Lung (tissue), 12 donors: ENCODE measurements around the gene KIAA0319L. TPM values are rescaled to one million over a fixed set of nuclear protein-coding genes. Genes with fewer than 3 reads are reported as not detected.
A peak's percentile ranks its signal among the peaks of the same experiment; 100 is the strongest.

Source experiments
- ATAC-seq: fragments of 200-7000 bp; cut with Tn5 transposase; one replicate; pipeline ENCODE4 v1.9.1; 2020; ENCODE audit warnings: moderate number of reproducible peaks; ENCODE audit not compliant: insufficient read depth, low FRiP score
- DNase-seq, 3 donors: peaks; one replicate each; pipeline ENCODE4 v3.0.0-alpha.2; 2013 to 2017
- H3K27ac ChIP-seq, 2 donors: one replicate each; pipeline ENCODE4 v1.5.1; 2013; ENCODE audit warnings: mild to moderate bottlenecking in 2 of 2, moderate library complexity in 2 of 2, control low read depth in 1 of 2, inconsistent platforms in 1 of 2, low read depth in 1 of 2, low read length in 1 of 2
- H3K27me3 ChIP-seq, 3 donors: one replicate each; pipeline ENCODE4 v1.5.1; 2013; ENCODE audit warnings: low read length in 2 of 3; ENCODE audit not compliant: control insufficient read depth in 3 of 3, insufficient read depth in 3 of 3
- H3K36me3 ChIP-seq, 4 donors: one replicate each; pipeline ENCODE4 v1.5.1; 2013; ENCODE audit warnings: low read length in 4 of 4, mild to moderate bottlenecking in 1 of 4, moderate library complexity in 1 of 4; ENCODE audit not compliant: control insufficient read depth in 4 of 4, insufficient read depth in 4 of 4
- H3K4me1 ChIP-seq, 5 donors: one replicate each; pipeline ENCODE4 v1.5.1; 2013; ENCODE audit warnings: low read length in 5 of 5, mild to moderate bottlenecking in 2 of 5, moderate library complexity in 1 of 5; ENCODE audit not compliant: control insufficient read depth in 5 of 5, insufficient read depth in 5 of 5
- H3K4me3 ChIP-seq: one replicate; pipeline ENCODE4 v1.5.1; 2013; ENCODE audit warnings: mild to moderate bottlenecking, control low read depth, moderate library complexity
- H3K9ac ChIP-seq, 2 donors: one replicate each; pipeline ENCODE4 v1.5.1; 2013; ENCODE audit warnings: low read length in 2 of 2, control low read depth in 1 of 2; ENCODE audit not compliant: insufficient read depth in 1 of 2
- H3K9me3 ChIP-seq, 4 donors: one replicate each; pipeline ENCODE4 v1.5.1; 2013; ENCODE audit warnings: low read length in 3 of 4, mild to moderate bottlenecking in 1 of 4, moderate library complexity in 1 of 4; ENCODE audit not compliant: control insufficient read depth in 4 of 4, insufficient read depth in 3 of 4
- CTCF ChIP-seq: IDR thresholded peaks from 2 replicates; pipeline ENCODE4 v1.5.1; 2012; ENCODE audit warnings: mild to moderate bottlenecking; ENCODE audit errors: control extremely low read depth, extremely low read depth
- WGBS, 2 donors: extraction: QIAGEN DNeasy Blood & Tissue Kit; methylation state at CpG; one replicate each; pipeline ENCODE4 v1.1.7; 2013; 5-methylcytosine and 5-hydroxymethylcytosine counted together
- polyA plus RNA-seq, 2 donors: library from polyadenylated mRNA; stranded (reverse); fragments of 200-250 nt; gene quantifications; one replicate each; pipeline ENCODE4 v1.2.1, GENCODE V29; 2013
- total RNA-seq, 2 donors: library from RNA; depleted of rRNA in 1 of 2; stranded (reverse); fragments of >200 nt in 1 of 2; gene quantifications; one replicate each; pipeline ENCODE4 v1.2.1, GENCODE V29; 2014 to 2021
- donor health status: control.
- donor health status: control.
- donor health status: Bipolar disorder and iron deficiency.
- donor health status: healthy.
- donor health status: DM: yes; HTN: yes; CAD: no.

The KIAA0319L gene
- total and polyA plus RNA-seq, 4 donors = 20.3 to 121 (median 60.9) TPM

DNA sequence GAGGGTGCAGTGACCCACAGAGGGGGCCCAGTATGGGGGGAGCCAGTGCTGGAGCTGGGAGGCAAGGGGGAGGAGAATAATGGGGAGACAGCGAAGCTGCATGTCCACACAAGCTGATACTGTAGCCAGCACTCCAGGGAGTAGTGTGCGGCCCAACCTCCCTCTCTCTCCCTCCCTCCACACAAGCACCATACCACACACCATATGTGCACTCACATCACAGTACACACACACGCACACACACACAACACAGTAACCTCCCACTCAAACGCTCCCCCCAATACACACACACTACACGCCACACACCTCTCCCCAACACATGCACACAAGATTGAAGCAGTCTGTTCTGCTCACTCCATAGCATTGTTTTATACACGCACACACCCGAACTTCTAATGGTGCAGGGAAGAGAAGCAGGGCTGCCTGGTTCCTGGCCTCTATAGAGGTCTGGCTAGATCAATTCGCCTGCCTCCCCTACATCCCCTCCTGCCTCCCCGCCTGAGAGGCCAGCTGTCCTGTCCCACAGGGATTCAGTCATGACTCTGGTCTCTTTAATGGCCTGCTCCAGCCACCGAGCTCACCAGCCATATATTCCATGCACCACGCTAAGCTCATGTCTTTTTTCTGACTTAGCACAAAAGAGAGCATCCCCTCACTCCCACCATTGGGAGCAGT is 4.2 kb upstream of the KIAA0319L start:
- no peak overlapping the region for H3K27ac ChIP-seq
- 90 to 94% methylated on average over 11 of the region's 11 CpGs for WGBS, 2 donors
- peaks cover 0 to 24% (median 11%) of the 10 kb centered on the region in 4 donors for H3K36me3 ChIP-seq
- no peak for DNase-seq
- ATAC-seq = no peak
- no peak overlapping the region for H3K9ac ChIP-seq
- H3K27me3 ChIP-seq = no peaks in the 10 kb centered on the region
- no peaks in the 10 kb centered on the region for H3K9me3 ChIP-seq
- H3K4me3 ChIP-seq = no peak overlapping the region
- H3K4me1 ChIP-seq = peaks cover 0 to 21% (median 2%) of the 10 kb centered on the region in 5 donors
- TF ChIP-seq CTCF = no peak

DNA sequence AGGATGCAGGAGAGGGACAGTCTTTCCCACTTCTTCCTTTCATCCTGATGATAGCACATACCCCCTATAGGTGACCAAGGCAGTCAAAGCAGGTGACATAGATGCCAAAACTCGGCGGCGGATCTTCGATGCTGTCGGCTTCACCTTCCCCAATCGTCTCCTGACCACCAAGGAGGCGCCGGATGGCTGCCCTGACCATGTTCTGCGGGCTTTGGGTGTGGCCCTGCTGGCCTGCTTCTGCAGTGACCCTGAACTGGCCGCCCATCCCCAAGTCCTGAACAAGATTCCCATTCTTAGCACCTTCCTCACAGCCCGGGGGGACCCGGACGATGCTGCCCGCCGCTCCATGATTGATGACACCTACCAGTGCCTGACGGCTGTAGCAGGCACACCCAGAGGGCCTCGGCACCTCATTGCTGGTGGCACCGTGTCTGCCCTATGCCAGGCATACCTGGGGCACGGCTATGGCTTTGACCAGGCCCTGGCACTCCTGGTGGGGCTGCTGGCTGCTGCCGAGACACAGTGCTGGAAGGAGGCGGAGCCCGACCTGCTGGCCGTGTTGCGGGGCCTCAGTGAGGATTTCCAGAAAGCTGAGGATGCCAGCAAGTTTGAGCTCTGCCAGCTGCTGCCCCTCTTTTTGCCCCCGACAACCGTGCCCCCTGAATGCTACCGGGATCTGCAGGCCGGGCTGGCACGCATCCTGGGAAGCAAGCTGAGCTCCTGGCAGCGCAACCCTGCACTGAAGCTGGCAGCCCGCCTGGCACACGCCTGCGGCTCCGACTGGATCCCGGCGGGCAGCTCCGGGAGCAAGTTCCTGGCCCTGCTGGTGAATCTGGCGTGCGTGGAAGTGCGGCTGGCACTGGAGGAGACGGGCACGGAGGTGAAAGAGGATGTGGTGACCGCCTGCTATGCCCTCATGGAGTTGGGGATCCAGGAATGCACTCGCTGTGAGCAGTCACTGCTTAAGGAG is 3.3 kb upstream of the KIAA0319L start:
- Histone ChIP-seq H3K4me1 (peaks cover 0 to 29% (median 10%) of the 10 kb centered on the region in 5 donors), H3K9ac (no peak overlapping the region), H3K27ac (no peak overlapping the region), H3K36me3 (peaks cover 0 to 22% (median 9%) of the 10 kb centered on the region in 4 donors), H3K27me3 (no peaks in the 10 kb centered on the region), H3K9me3 (no peaks in the 10 kb centered on the region), H3K4me3 (no peak overlapping the region)
- no peak for DNase-seq
- 74 to 78% methylated on average over 44 of the region's 44 CpGs for WGBS, 2 donors
- no peak for TF ChIP-seq CTCF
- ATAC-seq = no peak

GRCh38 chr1:35559317-35559944 is 2.2 kb upstream of the KIAA0319L start:
- Histone ChIP-seq H3K4me3 (no peak overlapping the region), H3K36me3 (peaks cover 0 to 16% (median 9%) of the 10 kb centered on the region in 4 donors), H3K9me3 (no peaks in the 10 kb centered on the region), H3K4me1 (peaks cover 0 to 40% (median 17%) of the 10 kb centered on the region in 5 donors), H3K9ac (no peak overlapping the region), H3K27ac (peak overlapping the region in 1 of 2 donors; percentile 11), H3K27me3 (no peaks in the 10 kb centered on the region)
- ATAC-seq (no peak), DNase-seq (no peak)
- no peak for TF ChIP-seq CTCF
- 69 to 75% methylated on average over 7 of the region's 7 CpGs for WGBS, 2 donors
